Thyroid gland (tissue), 4 donors: ENCODE results near the gene RAB11FIP3. TPM values are rescaled to one million over a fixed set of nuclear protein-coding genes. Genes with fewer than 3 reads are reported as not detected.
A peak's percentile ranks its signal among the peaks of the same experiment; 100 is the strongest.

Experiments used
- DNase-seq, 2 donors: peaks; one replicate each; pipeline ENCODE4 v3.0.0-alpha.2; 2019
- H3K27ac ChIP-seq, 3 donors: fragments of 200-600 bp; sonication (generic); 1 replicate in 2 of 3; 2 replicates in 1 of 3; pipeline ENCODE4 v1.5.1; 2016 to 2019; ENCODE audit warnings: mild to moderate bottlenecking in 1 of 3, moderate library complexity in 1 of 3
- H3K27me3 ChIP-seq: fragments of 200-600 bp; sonication (generic); one replicate; pipeline ENCODE4 v1.5.1; 2019
- H3K36me3 ChIP-seq, 2 donors: fragments of 200-600 bp; sonication (generic); one replicate each; pipeline ENCODE4 v1.5.1; 2016 to 2019
- H3K4me1 ChIP-seq, 2 donors: fragments of 200-600 bp; sonication (generic); one replicate each; pipeline ENCODE4 v1.5.1; 2017 to 2019
- H3K4me3 ChIP-seq, 3 donors: fragments of 200-600 bp; sonication (generic); replicated peaks in 1 of 3; 1 replicate in 2 of 3; 2 replicates in 1 of 3; pipeline ENCODE4 v1.5.1; 2016; ENCODE audit warnings: mild to moderate bottlenecking in 1 of 3
- H3K9me3 ChIP-seq: fragments of 200-600 bp; sonication (generic); one replicate; pipeline ENCODE4 v1.5.1; 2017
- CTCF ChIP-seq, 6 experiments: fragments of 200-600 bp in 3 of 6; fragments of 450-650 bp in 3 of 6; sonication (generic) in 3 of 6; IDR thresholded peaks; one replicate each; pipeline ENCODE4 v1.5.1; 2016 to 2019; ENCODE audit warnings: antibody characterized with exemption in 6 of 6, mild to moderate bottlenecking in 2 of 6, inconsistent platforms in 1 of 6, moderate library complexity in 1 of 6
- POLR2A ChIP-seq, 2 donors: fragments of 450-650 bp; IDR thresholded peaks; one replicate each; pipeline ENCODE4 v1.6.1; 2017; ENCODE audit warnings: antibody characterized with exemption in 2 of 2, mild to moderate bottlenecking in 2 of 2, moderate library complexity in 1 of 2
- WGBS, 2 donors: methylation state at CpG; one replicate each; pipeline ENCODE4 v1.1.5; 2017; 5-methylcytosine and 5-hydroxymethylcytosine counted together
- intact Hi-C: fragments of 100-400 bp; cut with DNase I; formaldehyde crosslinking; loops from one replicate; pipeline ENCODE4 v1.15.1; 2023
- total RNA-seq, 4 donors: library from RNA; depleted of rRNA; stranded (reverse); fragments of >200 nt; gene quantifications; one replicate each; pipeline ENCODE4 v1.2.3, GENCODE V29; 2016

RAB11FIP3 gene
- total RNA-seq, 4 donors from 2014 or later = 26.6 to 34.3 (median 28.0) TPM

GRCh38 chr16:495127-495748 lies 69.8 kb downstream of the RAB11FIP3 start:
- peaks cover 4% of the 10 kb centered on the region in 2 donors for H3K36me3 ChIP-seq
- TF ChIP-seq POLR2A (IDR thresholded peaks at IDR 0.05) = no peak
- peak in 2 of 6 experiments; percentile 20 to 34 for TF ChIP-seq CTCF (IDR thresholded peaks at IDR 0.05)
- H3K9me3 ChIP-seq = no peaks in the 10 kb centered on the region
- H3K27ac ChIP-seq = no peak overlapping the region
- no peak overlapping the region for H3K4me3 ChIP-seq
- intact Hi-C loops = no loop called here
- peak in 1 of 2 donors; percentile 27 for DNase-seq
- no peaks in the 10 kb centered on the region for H3K27me3 ChIP-seq
- 75 to 82% methylated on average over 11 of the region's 11 CpGs for WGBS, 2 donors
- no peaks in the 10 kb centered on the region for H3K4me1 ChIP-seq

- Histone ChIP-seq H3K27ac (no peak overlapping the region), H3K9me3 (no peaks in the 10 kb centered on the region), H3K36me3 (peaks cover 2 to 4% of the 10 kb centered on the region in 2 donors), H3K4me3 (no peak overlapping the region), H3K4me1 (no peaks in the 10 kb centered on the region), H3K27me3 (no peaks in the 10 kb centered on the region)
- TF ChIP-seq POLR2A (IDR thresholded peaks at IDR 0.05) = no peak
- TF ChIP-seq CTCF (IDR thresholded peaks at IDR 0.05) = no peak
- DNase-seq = no peak
- intact Hi-C loops = no loop called here
- WGBS, 2 donors = 78 to 89% methylated on average over 21 of the region's 21 CpGs
Measured at GRCh38 chr16:496097-496886, 70.8 kb downstream of the RAB11FIP3 start.

DNA sequence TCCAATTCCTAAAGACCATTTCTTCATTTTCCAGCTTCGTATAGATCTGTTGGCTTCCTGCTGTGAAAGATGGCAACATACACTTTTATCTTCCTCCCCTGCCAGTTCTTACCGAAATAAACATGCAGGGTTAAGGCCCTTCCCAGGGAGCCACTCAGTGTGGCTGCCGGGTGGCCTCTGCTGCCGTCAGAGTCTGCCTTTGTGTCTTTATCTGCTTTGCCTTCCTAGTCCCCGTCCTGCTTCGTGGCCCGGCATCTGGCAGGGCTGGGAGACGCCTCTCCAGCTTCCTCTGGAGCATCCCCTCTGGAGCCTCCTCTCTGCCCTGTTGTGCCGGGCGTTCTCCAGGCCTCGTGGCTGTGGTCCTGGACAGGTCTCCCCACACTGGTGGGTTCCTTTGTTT lies 71.8 kb downstream of the RAB11FIP3 start:
- no peaks in the 10 kb centered on the region for H3K4me1 ChIP-seq
- H3K4me3 ChIP-seq = no peak overlapping the region
- no peaks in the 10 kb centered on the region for H3K9me3 ChIP-seq
- no peak for TF ChIP-seq CTCF (IDR thresholded peaks at IDR 0.05)
- no peak for TF ChIP-seq POLR2A (IDR thresholded peaks at IDR 0.05)
- WGBS, 2 donors = 84 to 85% methylated on average over 11 of the region's 11 CpGs
- peaks cover 2 to 4% of the 10 kb centered on the region in 2 donors for H3K36me3 ChIP-seq
- intact Hi-C loops = no loop called here
- no peak for DNase-seq
- no peak overlapping the region for H3K27ac ChIP-seq
- H3K27me3 ChIP-seq = no peaks in the 10 kb centered on the region

- intact Hi-C loops = no loop called here
- no peak for DNase-seq
Measured at GRCh38 chr16:499924-500323, 74.5 kb downstream of the RAB11FIP3 start.

More at GRCh38 chr16:499924-500323, 74.5 kb downstream of the RAB11FIP3 start:
- Histone ChIP-seq H3K4me1 (no peaks in the 10 kb centered on the region), H3K27ac (no peak overlapping the region), H3K4me3 (no peak overlapping the region), H3K9me3 (no peaks in the 10 kb centered on the region), H3K36me3 (peaks cover 2 to 4% of the 10 kb centered on the region in 2 donors), H3K27me3 (no peaks in the 10 kb centered on the region)
- WGBS, 2 donors = 83 to 86% methylated on average over 10 to 12 of the region's 12 CpGs
- no peak for TF ChIP-seq CTCF (IDR thresholded peaks at IDR 0.05)
- TF ChIP-seq POLR2A (IDR thresholded peaks at IDR 0.05) = no peak
